ENCODE measurements around the gene NEDD4.
"Not testable (repeated sequence)": the region's sequence is repeated elsewhere in the genome, so short reads cannot be mapped to it uniquely, and the experiment has no call there.

DNA sequence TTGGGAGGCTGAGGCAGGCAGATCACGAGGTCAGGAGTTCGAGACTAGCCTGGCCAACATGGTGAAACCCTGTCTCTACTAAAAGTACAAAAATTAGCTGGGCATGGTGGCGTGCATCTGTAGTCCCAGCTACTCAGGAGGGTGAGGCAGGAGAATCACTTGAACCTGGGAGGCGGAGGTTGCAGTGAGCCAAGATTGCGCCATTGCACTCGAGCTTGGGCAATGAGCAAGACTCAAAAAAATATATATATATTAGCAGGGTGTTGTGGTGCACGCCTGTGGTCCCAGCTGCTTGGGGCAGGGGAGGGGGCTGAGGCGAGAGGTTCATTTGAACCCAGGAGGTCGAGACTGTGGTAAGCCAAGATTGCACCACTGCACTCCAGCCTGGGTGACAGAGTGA is 207.8 kb downstream of the NEDD4 start:
- TF ChIP-seq, protein P1, sequence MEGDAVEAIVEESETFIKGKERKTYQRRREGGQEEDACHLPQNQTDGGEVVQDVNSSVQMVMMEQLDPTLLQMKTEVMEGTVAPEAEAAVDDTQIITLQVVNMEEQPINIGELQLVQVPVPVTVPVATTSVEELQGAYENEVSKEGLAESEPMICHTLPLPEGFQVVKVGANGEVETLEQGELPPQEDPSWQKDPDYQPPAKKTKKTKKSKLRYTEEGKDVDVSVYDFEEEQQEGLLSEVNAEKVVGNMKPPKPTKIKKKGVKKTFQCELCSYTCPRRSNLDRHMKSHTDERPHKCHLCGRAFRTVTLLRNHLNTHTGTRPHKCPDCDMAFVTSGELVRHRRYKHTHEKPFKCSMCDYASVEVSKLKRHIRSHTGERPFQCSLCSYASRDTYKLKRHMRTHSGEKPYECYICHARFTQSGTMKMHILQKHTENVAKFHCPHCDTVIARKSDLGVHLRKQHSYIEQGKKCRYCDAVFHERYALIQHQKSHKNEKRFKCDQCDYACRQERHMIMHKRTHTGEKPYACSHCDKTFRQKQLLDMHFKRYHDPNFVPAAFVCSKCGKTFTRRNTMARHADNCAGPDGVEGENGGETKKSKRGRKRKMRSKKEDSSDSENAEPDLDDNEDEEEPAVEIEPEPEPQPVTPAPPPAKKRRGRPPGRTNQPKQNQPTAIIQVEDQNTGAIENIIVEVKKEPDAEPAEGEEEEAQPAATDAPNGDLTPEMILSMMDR (IDR thresholded peaks at IDR 0.05; ENCODE audit: low read depth, low read length, poor library complexity, severe bottlenecking) = not testable (repeated sequence)
- TF ChIP-seq EZH2phosphoT487 (IDR thresholded peaks at IDR 0.05; ENCODE audit: borderline replicate concordance, low read length) = not testable (repeated sequence)
